HCT116 (cell line): Measurements from ENCODE around the gene FBXW8. TPM values are rescaled to one million over a fixed set of nuclear protein-coding genes. Genes with fewer than 3 reads are reported as not detected.

Source experiments
- ATAC-seq: fragments of 200-7000 bp; cut with Tn5 transposase; 2 replicates; pipeline ENCODE4 v1.9.1; 2020; ENCODE audit warnings: mild to moderate bottlenecking, moderate library complexity
- BruUV-seq: library from RNA; stranded (reverse); fragments of 400-500 nt; replicated peaks from 2 replicates; lab custom pipeline; 2021; lab: Mats Ljungman, UMichigan
- CTCF ChIA-PET: fragments of 300-600 bp; sonication (Branson Sonifier 250); formaldehyde crosslinking; loops from one replicate; lab custom pipeline; 2021; ENCODE audit warnings: antibody characterized with exemption; lab: Charles Lee
- POLR2A ChIA-PET: fragments of 300-600, 350-600 bp; sonication (Branson Sonifier 250); formaldehyde crosslinking; loops from one replicate; lab custom pipeline; 2021; ENCODE audit warnings: antibody characterized with exemption; lab: Charles Lee
- RAD21 ChIA-PET, 2 experiments: fragments of 300-600 bp; sonication (Branson Sonifier 250); formaldehyde crosslinking; loops; one replicate each; lab custom pipeline; 2023; ENCODE audit warnings: low total read pairs in 2 of 2; ENCODE audit not compliant: uncharacterized antibody in 2 of 2, unreplicated experiment in 2 of 2, low non-redundant PET in 1 of 2; lab: Charles Lee
- DNase-seq: peaks from one replicate; pipeline ENCODE4 v3.0.0-alpha.2; 2010; ENCODE audit warnings: low read depth, low spot score
- H2AFZ ChIP-seq: fragments of 200-600 bp; shearing (Covaris generic), sonication (generic); 2 replicates; pipeline ENCODE4 v1.6.1; 2017; ENCODE audit warnings: low read depth, mixed run types, mixed read lengths, antibody characterized with exemption, low read length; ENCODE audit not compliant: poor library complexity, severe bottlenecking
- H3K27ac ChIP-seq: 2 replicates; pipeline ENCODE4 v1.5.1; 2012; ENCODE audit warnings: low read depth, low read length
- H3K27me3 ChIP-seq: fragments of 200-600 bp; sonication (generic); 2 replicates; pipeline ENCODE4 v1.6.1; 2016; ENCODE audit warnings: mixed run types, low read length, mixed read lengths; ENCODE audit not compliant: insufficient read depth
- H3K36me3 ChIP-seq, 2 experiments: fragments of 200-500 bp in 1 of 2; fragments of 200-600 bp in 1 of 2; sonication (Bioruptor generic) in 1 of 2; sonication (generic) in 1 of 2; 2 replicates each; pipeline versions ENCODE4 v1.5.1 to v1.6.1; 2014 to 2016; ENCODE audit warnings: low read length in 2 of 2, inconsistent platforms in 1 of 2, mixed read lengths in 1 of 2, mixed run types in 1 of 2; ENCODE audit not compliant: insufficient read depth in 2 of 2, control insufficient read depth in 1 of 2
- H3K4me1 ChIP-seq, 2 experiments: fragments of 200-600 bp in 1 of 2; sonication (generic) in 1 of 2; 2 replicates each; pipeline versions ENCODE4 v1.5.1 to v1.6.1; 2012 to 2017; ENCODE audit warnings: low read length in 2 of 2, inconsistent platforms in 1 of 2, mild to moderate bottlenecking in 1 of 2, mixed read lengths in 1 of 2, mixed run types in 1 of 2, moderate library complexity in 1 of 2; ENCODE audit not compliant: insufficient read depth in 2 of 2, control insufficient read depth in 1 of 2
- H3K4me2 ChIP-seq: fragments of 200-600 bp; sonication (generic); 2 replicates; pipeline ENCODE4 v1.6.1; 2017; ENCODE audit warnings: mixed run types, low read length, mixed read lengths
- H3K4me3 ChIP-seq, 2 experiments: fragments of 200-600 bp in 1 of 2; sonication (generic) in 1 of 2; replicated peaks in 1 of 2; 2 replicates each; pipeline ENCODE4 v1.5.1; 2011 to 2016; ENCODE audit warnings: low read length in 2 of 2, control low read depth in 1 of 2, low read depth in 1 of 2, mild to moderate bottlenecking in 1 of 2, mixed read lengths in 1 of 2, mixed run types in 1 of 2
- H3K79me2 ChIP-seq: fragments of 200-600 bp; sonication (generic); 2 replicates; pipeline ENCODE4 v1.6.1; 2017; ENCODE audit warnings: mild to moderate bottlenecking, mixed run types, low read length, moderate library complexity, mixed read lengths; ENCODE audit not compliant: insufficient read depth
- H3K9ac ChIP-seq: fragments of 200-600 bp; sonication (generic); 2 replicates; pipeline ENCODE4 v1.6.1; 2016; ENCODE audit warnings: low read length, mixed read lengths
- H3K9me2 ChIP-seq: fragments of 200-600 bp; sonication (generic), shearing (Covaris generic); 2 replicates; pipeline ENCODE4 v1.6.1; 2017; ENCODE audit warnings: mixed run types, mild to moderate bottlenecking, moderate library complexity; ENCODE audit not compliant: insufficient read depth
- H3K9me3 ChIP-seq, 2 experiments: fragments of 200-500 bp in 1 of 2; fragments of 200-600 bp in 1 of 2; sonication (Bioruptor generic) in 1 of 2; sonication (generic) in 1 of 2; 2 replicates each; pipeline ENCODE4 v1.6.1; 2014 to 2017; ENCODE audit warnings: low read length in 2 of 2, mixed read lengths in 2 of 2, inconsistent platforms in 1 of 2, low read depth in 1 of 2, mild to moderate bottlenecking in 1 of 2, mixed run types in 1 of 2, moderate library complexity in 1 of 2; ENCODE audit not compliant: control insufficient read depth in 1 of 2, insufficient read depth in 1 of 2
- H4K20me1 ChIP-seq: fragments of 200-600 bp; sonication (generic), shearing (Covaris generic); 2 replicates; pipeline ENCODE4 v1.6.1; 2017; ENCODE audit warnings: mixed run types, mild to moderate bottlenecking, moderate library complexity; ENCODE audit not compliant: insufficient read depth
- CBX3 ChIP-seq: IDR thresholded peaks from 2 replicates; pipeline ENCODE4 v1.6.1; 2012; ENCODE audit warnings: low read depth
- ELF1 ChIP-seq: IDR thresholded peaks from 2 replicates; pipeline ENCODE4 v1.6.1; 2012; ENCODE audit warnings: low read depth, borderline replicate concordance
- EZH2phosphoT487 ChIP-seq: fragments of 200-600 bp; IDR thresholded peaks from 2 replicates; pipeline ENCODE4 v1.6.1; 2018; ENCODE audit warnings: antibody characterized with exemption, borderline replicate concordance
- FOSL1 ChIP-seq: IDR thresholded peaks from 2 replicates; pipeline ENCODE4 v1.6.1; 2012; ENCODE audit warnings: low read depth
- MAX ChIP-seq: IDR thresholded peaks from 2 replicates; pipeline ENCODE4 v1.6.1; 2012
- POLR2AphosphoS5 ChIP-seq: IDR thresholded peaks from 2 replicates; pipeline ENCODE4 v1.6.1; 2011; ENCODE audit warnings: mild to moderate bottlenecking, low read depth, low read length, moderate library complexity
- REST ChIP-seq: IDR thresholded peaks from 2 replicates; pipeline ENCODE4 v1.6.1; 2012; ENCODE audit warnings: low read depth
- SP1 ChIP-seq: IDR thresholded peaks from 2 replicates; pipeline ENCODE4 v1.6.1; 2012; ENCODE audit warnings: low read depth
- TCF7L2 ChIP-seq: IDR thresholded peaks from 2 replicates; pipeline ENCODE4 v1.7.0; 2011; ENCODE audit warnings: borderline replicate concordance, inconsistent platforms; ENCODE audit not compliant: insufficient read depth, insufficient read length; ENCODE audit errors: extremely low read depth
- YY1 ChIP-seq: IDR thresholded peaks from 2 replicates; pipeline ENCODE4 v1.6.1; 2011; ENCODE audit warnings: low read length, low read depth, moderate library complexity, mild to moderate bottlenecking; ENCODE audit not compliant: insufficient replicate concordance; ENCODE audit errors: extremely low read depth
- ZBTB33 ChIP-seq: IDR thresholded peaks from 2 replicates; pipeline ENCODE4 v1.6.1; 2011; ENCODE audit warnings: mild to moderate bottlenecking, low read length, moderate library complexity; ENCODE audit not compliant: insufficient replicate concordance; ENCODE audit errors: extremely low read depth
- ZFX ChIP-seq: fragments of 450-650 bp; IDR thresholded peaks from 2 replicates; pipeline ENCODE4 v1.6.1; 2017
- intact Hi-C: fragments of 100-400 bp; cut with micrococcal nuclease; formaldehyde crosslinking; loops from 2 replicates; pipeline ENCODE4 v1.10.0; 2022
- total RNA-seq: library from RNA; stranded (reverse); gene quantifications from one replicate; pipeline ENCODE4 v1.2.1, GENCODE V29; 2021; ENCODE audit not compliant: unreplicated experiment

The FBXW8 gene
- total RNA-seq, 1 experiment from 2014 or later: 14.6 TPM

GRCh38 chr12:116926283-116927243, 15.8 kb downstream of the FBXW8 start (continued):
- no peak for TF ChIP-seq REST
- no peak for TF ChIP-seq FOSL1
- TF ChIP-seq CBX3: no peak

GRCh38 chr12:116927244-116927940, 16.6 kb downstream of the FBXW8 start:
- H3K27ac ChIP-seq: no peak overlapping the region
- 0 out of 2 replicates have a peak, but pooled peaks cover 4% of the 10 kb centered on the region for H3K79me2 ChIP-seq
- H3K4me2 ChIP-seq: no peak overlapping the region
- H3K36me3 ChIP-seq: 0 out of 4 replicates have a peak, but pooled peaks cover 0 to 2% of the 10 kb centered on the region in 2 experiments
- H4K20me1 ChIP-seq: no peaks in the 10 kb centered on the region
- CTCF ChIA-PET: no interaction called here
- intact Hi-C loops: no loop called here
- no peaks in the 10 kb centered on the region for H3K9me2 ChIP-seq
- H3K4me1 ChIP-seq: peaks cover 3 to 15% of the 10 kb centered on the region in 2 experiments; a peak in 2 of 4 replicates
- no peaks in the 10 kb centered on the region for H3K27me3 ChIP-seq
- no peak overlapping the region for H2AFZ ChIP-seq
- no peak overlapping the region for H3K9ac ChIP-seq
- ATAC-seq: no peak
- POLR2A ChIA-PET: no interaction called here
- no peaks in the 10 kb centered on the region for H3K9me3 ChIP-seq
- H3K4me3 ChIP-seq: no peak overlapping the region
- RAD21 ChIA-PET: no interaction called here
- DNase-seq: no peak
- no TSS peak for BruUV-seq
- TF ChIP-seq TCF7L2 (no peak), EZH2phosphoT487 (no peak), ELF1 (no peak), ZBTB33 (no peak), REST (no peak), ZFX (no peak), SP1 (no peak), POLR2AphosphoS5 (no peak), YY1 (no peak), MAX (no peak)
